Suprapubic skin (tissue), 4 donors: Measurements from ENCODE around the gene ACOX3.

Experiments used
- POLR2A ChIP-seq, 2 donors: fragments of 450-650 bp; IDR thresholded peaks; one replicate each; pipeline ENCODE4 v1.6.1; 2017; ENCODE audit warnings: antibody characterized with exemption in 2 of 2, mild to moderate bottlenecking in 2 of 2, moderate library complexity in 2 of 2
- POLR2AphosphoS5 ChIP-seq, 3 donors: sonication (generic); formaldehyde crosslinking; IDR thresholded peaks; one replicate each; pipeline ENCODE4 v1.6.1; 2017; ENCODE audit warnings: antibody characterized with exemption in 3 of 3
- TF ChIP-seq, protein P1 (sequence below), 2 donors: fragments of 200-600 bp in 1 of 2; fragments of 450-650 bp in 1 of 2; sonication (generic) in 1 of 2; IDR thresholded peaks; one replicate each; pipeline ENCODE4 v1.5.1; 2016 to 2019; ENCODE audit warnings: antibody characterized with exemption in 2 of 2, mild to moderate bottlenecking in 1 of 2, moderate library complexity in 1 of 2

GRCh38 chr4:8422786-8423185 lies 17.7 kb downstream of the ACOX3 start:
- TF ChIP-seq, protein P1, sequence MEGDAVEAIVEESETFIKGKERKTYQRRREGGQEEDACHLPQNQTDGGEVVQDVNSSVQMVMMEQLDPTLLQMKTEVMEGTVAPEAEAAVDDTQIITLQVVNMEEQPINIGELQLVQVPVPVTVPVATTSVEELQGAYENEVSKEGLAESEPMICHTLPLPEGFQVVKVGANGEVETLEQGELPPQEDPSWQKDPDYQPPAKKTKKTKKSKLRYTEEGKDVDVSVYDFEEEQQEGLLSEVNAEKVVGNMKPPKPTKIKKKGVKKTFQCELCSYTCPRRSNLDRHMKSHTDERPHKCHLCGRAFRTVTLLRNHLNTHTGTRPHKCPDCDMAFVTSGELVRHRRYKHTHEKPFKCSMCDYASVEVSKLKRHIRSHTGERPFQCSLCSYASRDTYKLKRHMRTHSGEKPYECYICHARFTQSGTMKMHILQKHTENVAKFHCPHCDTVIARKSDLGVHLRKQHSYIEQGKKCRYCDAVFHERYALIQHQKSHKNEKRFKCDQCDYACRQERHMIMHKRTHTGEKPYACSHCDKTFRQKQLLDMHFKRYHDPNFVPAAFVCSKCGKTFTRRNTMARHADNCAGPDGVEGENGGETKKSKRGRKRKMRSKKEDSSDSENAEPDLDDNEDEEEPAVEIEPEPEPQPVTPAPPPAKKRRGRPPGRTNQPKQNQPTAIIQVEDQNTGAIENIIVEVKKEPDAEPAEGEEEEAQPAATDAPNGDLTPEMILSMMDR (IDR thresholded peaks at IDR 0.05) = no peak
- TF ChIP-seq POLR2A (IDR thresholded peaks at IDR 0.05) (no peak), POLR2AphosphoS5 (IDR thresholded peaks at IDR 0.05) (no peak)
